ENCODE results near the gene CIROP.

GRCh38 chr14:23114669-23115038 is 9.9 kb upstream of the CIROP start:
- TF ChIP-seq EP300 (IDR thresholded peaks at IDR 0.05) (no peak), POLR2A (IDR thresholded peaks at IDR 0.05) (no peak)

Data from suprapubic skin (tissue), 2 donors.